ENCODE data around the gene CIB4. TPM values are rescaled to one million over a fixed set of nuclear protein-coding genes. Genes with fewer than 3 reads are reported as not detected.

CIB4 gene
- total and polyA plus RNA-seq, 7 experiments from 2014 or later: not detected

DNA sequence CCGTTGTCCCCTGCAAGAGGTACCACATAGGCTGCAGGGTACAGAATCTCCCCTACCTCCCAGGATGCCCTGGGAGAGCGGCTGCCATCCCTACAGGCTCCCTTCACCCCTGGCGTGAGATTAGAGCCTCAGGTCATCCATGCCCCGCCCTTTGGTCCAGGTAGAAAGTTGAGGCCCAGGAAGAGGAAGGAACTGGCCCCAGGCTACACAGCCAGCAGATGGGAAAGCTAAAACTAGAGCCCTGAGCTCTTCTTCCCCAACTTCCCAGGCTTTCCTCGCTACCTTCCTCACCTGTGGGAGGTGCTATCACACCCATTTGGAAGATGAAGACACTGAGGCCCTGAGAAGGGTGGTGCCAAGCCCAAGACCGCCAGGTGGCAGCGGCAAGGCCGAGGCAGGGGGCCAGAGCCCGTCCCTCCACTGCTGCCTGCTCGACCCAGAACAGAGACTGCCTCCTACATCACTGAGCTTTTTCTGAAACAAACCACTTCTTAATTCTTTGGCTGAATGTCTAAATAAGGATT is 25.8 kb downstream of the CIB4 start:
- Mint-ChIP-seq H3K27me3 (peaks cover 0 to 15% (median 8%) of the 10 kb centered on the region in 5 donors), H3K27ac (no peak overlapping the region), H3K4me1 (peaks cover 3 to 11% (median 6%) of the 10 kb centered on the region in 7 donors), H3K9me3 (peaks cover 0 to 2% (median 0%) of the 10 kb centered on the region in 11 donors), H3K36me3 (no peaks in the 10 kb centered on the region), H3K4me3 (no peak overlapping the region)
- H3K27ac ChIP-seq (ENCODE audit: low read depth, low read length): no peak overlapping the region
- ATAC-seq: no peak
- no peaks in the 10 kb centered on the region for H3K36me3 ChIP-seq (ENCODE audit: control insufficient read depth in 2 of 3, insufficient read depth in 3 of 3, low read length in 3 of 3)
- DNase-seq: no peak
- intact Hi-C loops (cut with micrococcal nuclease): no loop called here
- no peaks in the 10 kb centered on the region for H3K27me3 ChIP-seq (ENCODE audit: control insufficient read depth in 2 of 2, insufficient read depth in 2 of 2, low read length in 2 of 2)
- ChIA-PET POLR2A (no interaction called here), CTCF (no interaction called here)
- no peaks in the 10 kb centered on the region for H3K9me3 ChIP-seq (ENCODE audit: control insufficient read depth in 2 of 3, low read length in 3 of 3)
- peaks cover 0 to 1% of the 10 kb centered on the region in 2 donors for H3K4me1 ChIP-seq (ENCODE audit: control insufficient read depth in 2 of 2, insufficient read depth in 2 of 2, low read length in 2 of 2)
- no peak overlapping the region for H3K4me3 ChIP-seq (ENCODE audit: low read length)

DNA sequence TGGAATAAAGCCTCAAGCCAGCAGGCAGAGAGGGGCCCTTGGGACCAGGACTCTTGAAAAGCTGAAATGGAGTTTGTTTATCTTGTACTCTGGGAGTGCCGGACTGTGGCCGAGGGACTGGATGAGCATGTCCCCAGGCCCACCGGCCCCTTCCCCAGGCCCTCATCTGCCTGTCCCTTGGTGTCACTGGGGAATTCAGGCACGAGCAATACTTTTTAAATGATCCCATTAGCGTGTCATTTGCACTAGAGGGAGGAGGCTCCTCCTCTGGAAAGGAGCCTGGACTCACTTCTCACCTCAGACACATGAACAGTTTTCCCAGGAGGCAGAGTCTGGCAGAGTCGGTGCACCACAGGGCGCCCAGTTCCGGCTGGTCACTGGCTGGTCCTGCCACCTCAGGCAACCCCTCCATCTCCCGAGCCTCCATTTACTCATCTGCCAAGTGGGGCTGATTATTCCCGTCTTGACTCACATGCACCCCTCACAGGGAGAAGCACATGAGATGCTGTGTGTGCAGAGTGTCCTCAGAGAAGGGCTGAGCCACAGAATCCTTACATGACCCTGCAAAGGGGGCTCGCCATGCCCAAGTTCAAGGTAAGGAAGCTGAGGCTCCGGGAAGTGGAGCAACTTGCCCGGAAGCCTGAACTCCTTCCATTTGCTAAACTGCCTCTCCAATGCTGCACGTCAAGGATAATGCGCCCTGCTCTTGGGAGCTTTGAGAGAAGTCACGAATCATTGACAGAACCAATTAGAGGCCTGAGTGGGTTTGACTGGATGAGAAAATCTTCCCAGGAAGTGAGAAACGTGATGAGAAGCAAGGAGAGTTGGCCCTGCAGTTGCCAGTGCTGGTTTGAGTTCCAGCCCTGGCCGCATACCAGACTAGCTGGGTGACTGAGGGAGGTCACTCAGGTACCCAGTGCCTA is 26.7 kb downstream of the CIB4 start:
- Histone ChIP-seq H3K9me3 (ENCODE audit: control insufficient read depth in 2 of 3, low read length in 3 of 3) (no peaks in the 10 kb centered on the region), H3K4me1 (ENCODE audit: control insufficient read depth in 2 of 2, insufficient read depth in 2 of 2, low read length in 2 of 2) (peaks cover 0 to 8% of the 10 kb centered on the region in 2 donors), H3K36me3 (ENCODE audit: control insufficient read depth in 2 of 3, insufficient read depth in 3 of 3, low read length in 3 of 3) (no peaks in the 10 kb centered on the region), H3K27ac (ENCODE audit: low read depth, low read length) (no peak overlapping the region), H3K4me3 (ENCODE audit: low read length) (no peak overlapping the region), H3K27me3 (ENCODE audit: control insufficient read depth in 2 of 2, insufficient read depth in 2 of 2, low read length in 2 of 2) (no peaks in the 10 kb centered on the region)
- H3K9me3 Mint-ChIP-seq: peaks cover 0 to 2% (median 0%) of the 10 kb centered on the region in 11 donors
- intact Hi-C loops (cut with micrococcal nuclease): no loop called here
- H3K27ac Mint-ChIP-seq: no peak overlapping the region
- ChIA-PET CTCF (no interaction called here), POLR2A (no interaction called here)
- DNase-seq: no peak
- H3K4me3 Mint-ChIP-seq: no peak overlapping the region
- no peak for ATAC-seq
- H3K36me3 Mint-ChIP-seq: no peaks in the 10 kb centered on the region
- peaks cover 0 to 15% (median 6%) of the 10 kb centered on the region in 5 donors for H3K27me3 Mint-ChIP-seq
- peaks cover 9 to 18% (median 13%) of the 10 kb centered on the region in 7 donors for H3K4me1 Mint-ChIP-seq

DNA sequence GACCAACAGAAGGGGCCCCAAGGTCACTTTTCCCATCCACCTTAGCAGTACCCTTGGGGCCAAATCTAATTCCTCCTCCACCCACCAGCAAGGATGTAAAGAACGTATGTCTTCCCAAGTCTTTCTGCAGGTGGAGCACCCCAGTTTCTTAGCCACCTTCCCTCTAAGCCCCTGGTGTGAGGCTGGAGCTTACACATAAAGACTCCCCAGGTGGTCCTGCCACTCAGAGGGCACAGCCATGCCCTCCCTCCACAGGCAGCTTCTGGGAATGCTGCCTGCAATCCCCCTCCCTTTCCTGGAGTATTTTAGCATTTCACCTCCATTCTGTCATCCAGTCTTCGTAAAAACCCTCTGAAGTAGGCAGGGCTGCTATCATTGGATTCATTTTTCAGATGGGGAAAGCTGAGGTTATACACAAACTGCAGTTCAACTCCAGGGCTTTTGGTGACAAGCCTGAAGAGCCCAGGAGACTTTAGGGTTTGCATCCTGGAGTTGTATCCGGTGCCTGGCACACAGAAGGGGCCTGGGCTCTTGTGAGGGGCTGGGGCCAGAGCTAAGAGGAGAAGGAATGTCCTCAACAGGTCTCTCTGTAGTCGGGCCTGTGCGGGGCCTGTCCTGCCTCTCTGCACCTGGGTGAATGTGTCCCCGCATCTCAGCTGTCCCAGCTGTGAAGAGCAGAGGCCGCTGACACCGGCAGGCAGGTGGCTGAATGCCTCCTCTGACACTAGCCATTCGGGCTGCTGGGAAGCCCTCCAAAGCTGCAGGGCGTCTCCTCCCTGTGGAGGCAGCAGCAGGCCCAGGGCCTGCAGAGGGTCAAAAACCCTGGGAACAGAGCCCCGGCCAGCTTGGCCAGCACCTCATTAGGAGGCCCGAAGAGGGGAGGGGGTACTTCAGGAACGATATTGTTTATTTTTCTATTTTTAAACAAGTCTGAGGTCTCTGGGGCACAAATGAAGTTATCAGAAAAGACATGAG is 27.6 kb downstream of the CIB4 start:
- ATAC-seq: no peak
- Histone ChIP-seq H3K27ac (ENCODE audit: low read depth, low read length) (no peak overlapping the region), H3K4me1 (ENCODE audit: control insufficient read depth in 2 of 2, insufficient read depth in 2 of 2, low read length in 2 of 2) (peaks cover 0 to 17% of the 10 kb centered on the region in 2 donors), H3K36me3 (ENCODE audit: control insufficient read depth in 2 of 3, insufficient read depth in 3 of 3, low read length in 3 of 3) (no peaks in the 10 kb centered on the region), H3K9me3 (ENCODE audit: control insufficient read depth in 2 of 3, low read length in 3 of 3) (no peaks in the 10 kb centered on the region), H3K27me3 (ENCODE audit: control insufficient read depth in 2 of 2, insufficient read depth in 2 of 2, low read length in 2 of 2) (no peaks in the 10 kb centered on the region), H3K4me3 (ENCODE audit: low read length) (no peak overlapping the region)
- H3K36me3 Mint-ChIP-seq: no peaks in the 10 kb centered on the region
- intact Hi-C loops (cut with micrococcal nuclease): no loop called here
- DNase-seq: no peak
- peaks cover 0 to 12% (median 6%) of the 10 kb centered on the region in 5 donors for H3K27me3 Mint-ChIP-seq
- ChIA-PET POLR2A (no interaction called here), CTCF (no interaction called here)
- peak overlapping the region in 1 of 9 donors; percentile 65 for H3K27ac Mint-ChIP-seq
- H3K4me1 Mint-ChIP-seq: peaks cover 12 to 24% (median 21%) of the 10 kb centered on the region in 7 donors
- no peak overlapping the region for H3K4me3 Mint-ChIP-seq
- peaks cover 0 to 2% (median 0%) of the 10 kb centered on the region in 11 donors for H3K9me3 Mint-ChIP-seq

DNA sequence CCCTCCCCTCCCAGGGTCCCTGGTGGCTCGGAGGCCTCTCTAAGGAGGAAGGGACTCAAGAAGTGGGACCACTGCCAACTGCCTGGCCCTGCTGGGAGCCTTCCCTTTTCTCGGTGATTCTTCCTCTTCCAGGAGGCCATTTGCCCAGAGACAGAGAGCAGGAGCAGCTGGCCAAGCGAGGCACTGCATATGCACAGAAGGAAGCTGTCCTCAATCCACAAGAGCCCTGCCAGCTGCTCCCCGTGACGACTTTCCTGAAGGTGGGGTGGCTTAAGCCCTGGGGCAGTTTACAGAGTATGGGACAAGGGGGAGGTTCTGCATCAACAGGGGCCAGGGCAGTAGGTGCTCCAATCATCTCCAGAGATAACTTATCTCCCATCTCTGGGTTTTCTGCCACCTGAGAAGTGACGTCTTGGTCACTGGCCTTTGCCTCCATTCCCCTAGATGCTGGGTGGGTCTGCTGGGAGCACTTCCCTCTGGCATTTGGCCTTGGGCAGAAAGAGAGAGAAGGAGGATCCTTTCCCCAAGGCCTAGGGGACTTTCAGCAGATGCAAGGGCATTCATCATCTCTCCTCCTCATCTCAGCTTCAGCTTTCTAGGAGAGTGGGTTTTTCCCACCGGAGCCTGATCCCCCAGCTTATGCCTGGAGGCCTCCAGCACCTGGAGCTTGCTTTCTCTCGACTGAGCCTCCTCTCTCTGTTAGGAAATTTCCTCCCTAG is 28.5 kb downstream of the CIB4 start:
- Mint-ChIP-seq H3K4me1 (peaks cover 12 to 30% (median 25%) of the 10 kb centered on the region in 7 donors), H3K27ac (peak overlapping the region in 1 of 9 donors; percentile 27), H3K4me3 (no peak overlapping the region), H3K9me3 (peaks cover 0 to 2% (median 0%) of the 10 kb centered on the region in 11 donors), H3K27me3 (peaks cover 0 to 12% (median 6%) of the 10 kb centered on the region in 5 donors), H3K36me3 (no peaks in the 10 kb centered on the region)
- ChIA-PET CTCF (no interaction called here), POLR2A (no interaction called here)
- Histone ChIP-seq H3K4me1 (ENCODE audit: control insufficient read depth in 2 of 2, insufficient read depth in 2 of 2, low read length in 2 of 2) (peaks cover 0 to 20% of the 10 kb centered on the region in 2 donors), H3K36me3 (ENCODE audit: control insufficient read depth in 2 of 3, insufficient read depth in 3 of 3, low read length in 3 of 3) (no peaks in the 10 kb centered on the region), H3K27ac (ENCODE audit: low read depth, low read length) (no peak overlapping the region), H3K27me3 (ENCODE audit: control insufficient read depth in 2 of 2, insufficient read depth in 2 of 2, low read length in 2 of 2) (no peaks in the 10 kb centered on the region), H3K9me3 (ENCODE audit: control insufficient read depth in 2 of 3, low read length in 3 of 3) (no peaks in the 10 kb centered on the region), H3K4me3 (ENCODE audit: low read length) (no peak overlapping the region)
- DNase-seq (no peak), ATAC-seq (no peak)
- intact Hi-C loops (cut with micrococcal nuclease): no loop called here

DNA sequence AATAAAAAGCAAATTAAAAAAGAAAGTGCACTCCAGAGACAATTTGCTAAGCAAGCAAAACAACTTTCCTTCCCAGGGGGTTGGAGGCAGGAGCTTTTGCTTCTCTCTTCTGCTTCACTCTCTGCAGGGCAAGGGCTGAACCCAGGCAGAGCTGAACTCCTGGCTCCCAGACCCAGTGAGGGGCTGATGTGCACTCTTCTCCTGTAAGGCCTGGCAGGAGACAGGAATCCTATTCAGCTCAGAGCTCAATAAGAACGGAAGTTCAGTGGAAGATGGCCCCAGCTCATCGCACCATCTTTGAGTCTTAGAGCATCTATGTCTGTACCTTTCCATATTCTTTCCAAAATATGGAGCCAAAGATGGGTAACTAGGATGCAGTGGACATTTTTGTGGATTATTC is 29.1 kb downstream of the CIB4 start:
- ChIA-PET POLR2A (no interaction called here), CTCF (no interaction called here)
- peaks cover 0 to 2% (median 0%) of the 10 kb centered on the region in 11 donors for H3K9me3 Mint-ChIP-seq
- Histone ChIP-seq H3K36me3 (ENCODE audit: control insufficient read depth in 2 of 3, insufficient read depth in 3 of 3, low read length in 3 of 3) (no peaks in the 10 kb centered on the region), H3K4me3 (ENCODE audit: low read length) (no peak overlapping the region), H3K4me1 (ENCODE audit: control insufficient read depth in 2 of 2, insufficient read depth in 2 of 2, low read length in 2 of 2) (peaks cover 0 to 20% of the 10 kb centered on the region in 2 donors), H3K9me3 (ENCODE audit: control insufficient read depth in 2 of 3, low read length in 3 of 3) (no peaks in the 10 kb centered on the region), H3K27me3 (ENCODE audit: control insufficient read depth in 2 of 2, insufficient read depth in 2 of 2, low read length in 2 of 2) (no peaks in the 10 kb centered on the region), H3K27ac (ENCODE audit: low read depth, low read length) (no peak overlapping the region)
- DNase-seq (no peak), ATAC-seq (no peak)
- no peak overlapping the region for H3K4me3 Mint-ChIP-seq
- peak overlapping the region in 1 of 9 donors; percentile 20 for H3K27ac Mint-ChIP-seq
- intact Hi-C loops (cut with micrococcal nuclease): no loop called here
- peaks cover 0 to 6% (median 6%) of the 10 kb centered on the region in 5 donors for H3K27me3 Mint-ChIP-seq
- peaks cover 12 to 30% (median 25%) of the 10 kb centered on the region in 7 donors for H3K4me1 Mint-ChIP-seq
- no peaks in the 10 kb centered on the region for H3K36me3 Mint-ChIP-seq

Data from naive thymus-derived CD4-positive, alpha-beta T cell (primary cell).